ENCODE data around the gene CPT1C.
A peak's percentile ranks its signal among the peaks of the same experiment; 100 is the strongest.
"Not testable (repeated sequence)": the region's sequence is repeated elsewhere in the genome, so short reads cannot be mapped to it uniquely, and the experiment has no call there.

Gene CPT1C

DNA sequence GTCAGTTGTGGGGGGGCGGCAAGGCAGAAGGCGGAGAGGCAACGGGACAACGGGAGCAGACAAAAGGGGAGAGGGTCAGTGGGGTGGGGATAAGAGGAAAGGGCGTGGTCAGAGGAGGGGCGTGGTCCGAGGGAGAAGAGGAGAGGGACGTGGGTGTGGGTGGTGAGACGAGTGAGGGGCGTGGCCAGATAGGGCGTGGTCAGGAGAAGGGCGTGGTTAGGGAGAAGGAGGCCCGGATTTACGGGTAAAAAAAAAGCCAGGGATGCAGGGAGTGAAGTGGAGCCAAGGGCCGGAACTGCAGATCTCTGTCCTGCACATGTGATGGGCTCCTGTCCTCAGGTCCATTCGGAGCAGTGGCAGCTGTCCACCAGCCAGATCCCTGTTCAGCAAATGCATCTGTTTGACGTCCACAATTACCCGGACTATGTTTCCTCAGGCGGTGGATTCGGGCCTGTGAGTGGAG, 21.5 kb downstream of the CPT1C start:
- no peak for DNase-seq

DNA sequence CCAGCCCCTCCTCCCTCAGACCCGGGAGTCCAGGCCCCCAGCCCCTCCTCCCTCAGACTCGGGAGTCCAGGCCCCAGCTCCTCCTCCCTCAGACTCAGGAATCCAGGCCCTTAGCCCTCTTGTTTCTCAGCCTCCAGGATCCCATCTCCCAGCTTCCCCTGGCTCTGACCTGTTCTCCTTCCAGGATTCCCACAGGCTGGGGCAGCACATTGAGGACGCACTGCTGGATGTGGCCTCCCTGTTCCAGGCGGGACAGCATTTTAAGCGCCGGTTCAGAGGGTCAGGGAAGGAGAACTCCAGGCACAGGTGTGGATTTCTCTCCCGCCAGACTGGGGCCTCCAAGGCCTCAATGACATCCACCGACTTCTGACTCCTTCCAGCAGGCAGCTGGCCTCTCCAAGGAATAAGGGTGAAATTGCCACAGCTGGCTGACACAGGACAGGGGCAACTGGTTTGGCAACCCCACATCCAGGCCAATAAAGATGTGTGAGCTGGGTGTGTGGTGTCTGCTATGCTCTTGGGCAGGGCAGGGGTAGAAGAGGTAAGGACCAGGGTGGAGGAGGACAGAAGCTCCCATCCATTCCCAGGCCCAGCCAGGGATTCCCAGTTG, 22.4 kb downstream of the CPT1C start:
- DNase-seq = no peak

DNA sequence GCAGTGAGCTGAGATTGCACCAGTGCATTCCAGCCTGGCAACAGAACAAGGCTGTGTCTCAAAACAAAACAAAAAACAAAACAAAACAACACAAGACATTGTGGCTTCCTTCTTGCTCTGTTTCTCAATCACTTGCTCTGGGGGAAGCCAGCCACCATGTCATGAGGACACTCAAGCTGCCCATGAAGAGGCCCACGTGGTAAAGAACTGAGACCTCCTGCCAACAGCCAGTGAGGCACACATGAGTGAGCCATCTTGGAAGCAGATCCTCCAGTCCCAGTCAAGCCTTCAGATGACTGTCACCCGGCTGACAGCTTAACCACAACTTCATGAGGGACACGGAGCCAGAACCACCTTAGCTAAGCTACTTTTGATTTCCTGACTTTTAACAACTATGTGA, 25.2 kb downstream of the CPT1C start:
- DNase-seq = no peak

DNA sequence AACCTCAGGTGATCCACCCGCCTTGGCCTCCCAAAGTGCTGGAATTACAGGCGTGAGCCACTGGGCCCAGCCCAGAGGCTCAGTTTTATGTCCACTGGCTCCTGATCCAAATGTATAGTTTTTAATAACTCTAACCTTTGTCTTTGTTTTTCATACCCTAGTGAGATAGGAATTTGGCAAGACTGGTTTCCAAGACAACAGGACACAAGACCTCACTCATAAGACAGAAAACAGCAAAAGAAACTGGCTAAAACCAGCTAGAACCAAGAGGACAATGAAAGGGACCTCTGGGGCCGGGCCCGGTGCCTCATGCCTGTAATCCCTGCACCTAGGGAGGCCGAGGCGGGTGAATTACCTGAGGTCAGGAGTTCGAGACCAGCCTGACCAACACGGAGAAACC, 27.6 kb downstream of the CPT1C start:
- DNase-seq = no peak

DNA sequence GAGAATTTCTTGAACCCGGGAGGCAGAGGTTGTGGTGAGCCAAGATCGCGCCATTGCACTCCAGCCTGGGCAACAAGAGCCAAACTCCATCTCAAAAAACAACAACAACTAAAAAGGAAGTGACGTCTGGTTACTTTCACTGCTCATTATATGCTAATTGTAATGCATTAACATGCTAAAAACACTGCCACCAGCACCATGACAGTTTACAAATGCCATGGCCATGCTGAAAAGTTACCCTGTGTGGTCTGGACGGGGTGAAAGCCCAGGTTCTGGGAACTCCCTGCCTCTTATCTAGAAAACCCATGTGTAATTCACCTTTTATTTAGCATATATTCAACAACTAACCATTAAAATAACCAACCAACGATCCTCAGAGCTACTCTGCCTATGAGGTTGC, 28.1 kb downstream of the CPT1C start:
- DNase-seq = no peak

DNA sequence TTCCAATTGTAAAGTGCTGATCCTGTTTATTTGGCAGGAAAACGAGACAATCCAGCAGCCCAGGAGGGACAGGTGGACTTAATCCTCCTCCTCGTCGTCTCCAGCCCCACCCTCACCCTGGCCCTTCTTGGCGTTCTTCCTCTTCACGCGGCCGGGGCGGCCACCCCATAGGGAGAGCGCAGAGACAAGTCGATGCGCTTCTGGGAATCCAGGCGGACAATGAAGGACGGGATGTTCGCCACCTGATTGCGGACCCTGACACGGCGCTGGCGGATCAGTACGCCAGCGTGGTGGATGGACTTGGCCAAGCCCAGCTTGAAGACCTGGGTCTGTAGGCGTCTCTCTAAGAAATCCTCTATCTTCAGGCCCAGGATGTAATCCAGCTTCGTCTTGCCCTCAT, 28.5 kb downstream of the CPT1C start:
- DNase-seq = not testable (repeated sequence)

DNA sequence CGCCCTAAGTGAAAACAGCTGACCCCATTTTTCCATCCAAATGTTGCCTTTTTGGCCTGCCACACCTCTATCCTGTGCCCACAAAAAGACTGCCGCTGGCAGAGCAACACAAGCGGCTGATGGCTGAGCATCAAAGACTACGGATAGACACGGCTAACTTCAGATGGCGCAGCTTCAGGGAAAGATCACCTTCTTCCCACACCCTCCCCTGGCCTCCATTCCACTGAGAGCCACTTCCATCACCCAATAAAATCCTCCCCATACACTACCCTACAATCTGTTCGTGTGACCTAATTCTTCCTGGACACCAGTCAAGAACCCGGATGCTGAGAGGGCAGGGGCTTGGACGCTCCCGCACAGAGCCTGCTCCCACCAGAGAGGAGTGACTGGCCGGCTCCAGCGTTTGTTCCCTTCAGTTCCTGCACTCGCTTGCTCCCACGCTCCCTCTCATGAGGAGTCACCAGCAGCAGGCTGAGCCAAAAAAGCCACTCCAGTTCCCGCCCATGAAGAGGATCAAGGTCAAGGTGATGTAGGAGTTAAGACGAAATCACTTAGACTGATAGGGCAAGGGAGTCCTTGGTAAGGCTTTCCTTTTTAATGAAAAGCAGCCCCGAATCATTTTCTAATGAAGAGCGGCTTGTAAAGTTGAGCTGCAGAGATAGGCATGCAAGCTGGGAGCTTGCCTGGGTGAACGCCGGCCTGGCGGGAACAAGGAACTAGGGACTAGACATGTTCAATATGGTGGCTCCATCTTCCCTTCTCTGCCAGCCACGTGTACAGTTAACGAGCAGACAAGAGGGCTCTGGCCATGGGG, 36.5 kb downstream of the CPT1C start:
- DNase-seq = no peak

DNA sequence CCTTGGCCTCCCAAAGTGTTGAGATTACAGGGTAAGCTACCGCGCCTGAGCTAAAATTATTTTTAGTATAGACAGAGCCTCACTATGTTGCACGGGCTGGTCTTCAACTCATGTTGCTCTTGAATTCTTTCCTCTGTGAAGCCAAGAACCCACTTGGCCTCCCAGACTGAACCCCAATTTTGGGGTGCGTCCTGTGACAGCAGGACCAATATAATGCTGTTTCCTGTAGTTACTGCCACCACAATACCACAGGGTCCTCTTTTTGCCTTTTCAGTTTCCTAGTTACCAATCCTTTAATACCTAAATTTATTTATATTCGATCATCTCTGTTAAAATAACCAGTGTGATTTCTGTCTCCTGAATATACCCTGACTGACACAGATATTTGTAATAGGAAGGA, 39.2 kb downstream of the CPT1C start:
- no peak for DNase-seq

DNA sequence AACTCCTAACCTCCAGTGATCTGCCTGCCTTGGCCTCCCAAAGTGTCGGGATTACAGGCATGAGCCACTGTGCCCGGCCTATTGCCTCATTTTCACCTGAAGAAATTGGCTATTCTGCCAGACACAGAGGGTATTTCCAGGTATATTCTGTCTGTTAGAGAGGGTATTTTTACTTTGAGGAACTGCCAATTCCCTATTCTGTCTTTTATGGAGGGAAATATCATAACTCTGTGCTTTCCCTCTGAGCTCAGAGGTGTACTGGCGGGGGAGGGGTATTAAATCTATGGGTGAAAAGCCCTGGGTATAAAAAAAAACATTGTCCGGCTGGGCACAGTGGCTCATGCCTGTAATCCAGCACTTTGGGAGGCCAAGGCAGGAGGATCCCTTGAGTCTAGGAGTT, 47.4 kb downstream of the CPT1C start:
- DNase-seq = no peak

DNA sequence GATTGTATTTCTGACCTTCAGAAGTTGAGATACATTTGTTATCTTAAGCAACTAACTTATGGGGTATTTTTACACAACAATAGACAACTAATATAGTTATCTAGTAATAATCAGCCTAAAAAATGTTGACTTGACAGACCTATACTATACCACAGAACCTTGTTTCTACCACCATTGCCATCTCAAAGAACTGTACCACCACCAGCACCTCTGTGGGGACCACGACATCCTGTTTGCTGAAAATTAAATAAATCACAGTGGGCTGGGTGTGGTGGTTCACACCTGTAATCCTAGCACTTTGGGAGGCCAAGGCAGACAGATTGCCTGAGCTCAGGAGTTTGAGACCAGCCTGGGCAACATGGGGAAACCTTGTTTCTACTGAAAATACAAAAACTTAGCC, 48.2 kb downstream of the CPT1C start:
- no peak for DNase-seq

DNA sequence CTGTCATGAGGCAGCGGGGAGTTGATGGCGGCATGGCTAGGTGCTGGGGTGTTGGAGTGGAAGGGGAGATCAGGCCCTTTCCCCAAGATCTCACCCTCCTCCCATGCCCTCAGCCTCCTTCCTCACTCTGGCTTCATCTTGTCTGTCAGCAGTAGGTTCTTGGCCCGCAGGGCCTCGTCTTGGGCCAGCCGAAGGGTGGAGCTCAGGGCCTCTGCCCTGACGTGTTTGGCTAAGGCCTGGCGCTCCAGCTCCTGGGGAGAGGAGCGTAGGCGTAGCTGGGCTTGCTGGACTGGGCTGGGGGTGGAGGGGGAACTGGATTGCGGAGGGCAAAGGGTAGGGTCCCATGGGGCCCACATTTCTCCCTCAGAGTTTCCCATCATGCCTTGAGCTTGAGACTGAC, 49.0 kb downstream of the CPT1C start:
- DNase-seq = no peak

DNA sequence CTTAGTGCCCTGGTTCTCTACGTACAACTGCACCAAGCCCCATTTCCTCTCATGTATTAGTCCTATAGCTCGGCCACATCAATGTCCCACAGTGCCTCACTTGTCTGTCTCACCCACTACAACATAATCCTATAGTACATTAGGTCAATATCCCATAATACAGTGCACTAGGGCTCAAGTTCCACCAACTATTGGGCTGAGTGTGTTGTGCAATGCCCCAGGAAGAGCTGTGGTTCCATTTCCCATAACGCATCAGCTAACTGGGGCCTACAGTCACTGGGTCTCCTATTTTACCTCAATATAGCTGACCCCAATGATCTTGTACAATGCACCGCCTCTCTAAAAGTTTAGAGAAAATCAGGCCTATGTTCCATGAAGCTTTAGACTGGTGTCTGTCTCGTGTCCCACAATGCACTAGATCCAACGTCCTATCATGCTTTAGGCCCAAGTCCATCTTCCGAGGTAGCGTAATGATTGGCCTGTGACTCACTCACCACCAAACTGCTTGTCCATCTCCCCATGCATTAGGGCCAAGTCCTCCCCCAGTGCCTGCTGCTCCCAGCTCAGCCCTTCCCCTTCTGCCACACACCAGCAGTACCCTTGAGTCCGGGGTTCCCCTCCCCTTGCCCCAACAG, 50.4 kb downstream of the CPT1C start:
- no peak for DNase-seq

DNA sequence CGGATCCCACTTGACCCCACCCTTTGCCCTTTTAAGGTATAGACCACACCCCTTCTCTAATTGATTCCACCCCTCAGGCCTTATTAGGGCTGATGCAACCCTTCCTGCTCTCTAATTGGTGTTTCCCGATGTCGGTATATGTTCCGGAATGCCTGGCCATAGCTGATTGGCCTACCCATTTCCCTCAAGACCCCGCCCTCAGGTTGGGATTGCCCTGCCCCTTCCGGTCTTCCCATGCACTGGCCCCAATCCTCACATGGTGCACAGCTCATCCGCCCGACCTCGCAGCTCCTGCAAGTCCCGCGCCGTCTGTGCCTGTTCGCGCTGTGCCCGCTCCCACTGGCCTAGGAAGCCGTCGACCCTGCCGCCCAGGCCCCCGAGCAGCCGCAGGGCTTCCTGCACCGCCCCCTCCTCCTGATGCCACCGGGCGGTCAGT, 54.0 kb downstream of the CPT1C start:
- no peak for DNase-seq

DNA sequence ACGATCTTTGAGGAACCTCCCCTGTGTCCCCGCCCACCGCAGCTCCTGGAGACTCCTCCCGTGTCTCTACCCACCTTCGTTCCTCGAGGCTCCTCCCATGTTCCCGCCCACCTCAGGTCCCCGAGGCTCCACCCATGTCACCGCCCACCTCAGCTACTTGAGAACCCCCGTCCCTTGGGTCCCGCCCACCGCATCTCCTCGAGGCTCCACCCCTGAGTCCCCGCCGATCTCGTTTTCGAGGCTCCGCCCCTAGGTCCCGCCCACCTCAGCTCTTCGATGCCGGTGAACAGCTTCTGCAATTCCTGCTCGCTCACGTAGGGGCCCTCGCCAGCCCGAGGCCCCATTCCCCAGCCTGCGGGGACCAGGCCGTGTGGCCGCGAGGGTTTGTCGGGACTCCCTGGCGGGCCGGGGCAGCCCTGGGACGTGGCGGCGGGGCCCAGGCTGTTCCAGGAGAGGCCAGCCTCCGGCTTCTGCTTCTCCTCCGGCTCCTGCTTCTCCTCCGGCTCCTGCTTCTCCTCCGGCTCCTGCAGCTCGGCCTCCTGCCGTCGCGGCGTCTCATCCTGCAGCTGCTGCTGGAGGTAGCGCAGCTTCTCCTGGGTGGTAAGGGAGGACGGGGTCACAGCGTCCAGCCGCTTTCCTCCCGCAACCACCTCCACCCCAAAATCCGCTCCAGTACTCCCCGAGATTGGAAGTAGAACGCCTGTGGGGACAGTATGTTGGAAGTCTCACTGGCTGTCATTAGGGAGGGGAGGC, 55.5 kb downstream of the CPT1C start:
- DNase-seq = peak; percentile 68

DNA sequence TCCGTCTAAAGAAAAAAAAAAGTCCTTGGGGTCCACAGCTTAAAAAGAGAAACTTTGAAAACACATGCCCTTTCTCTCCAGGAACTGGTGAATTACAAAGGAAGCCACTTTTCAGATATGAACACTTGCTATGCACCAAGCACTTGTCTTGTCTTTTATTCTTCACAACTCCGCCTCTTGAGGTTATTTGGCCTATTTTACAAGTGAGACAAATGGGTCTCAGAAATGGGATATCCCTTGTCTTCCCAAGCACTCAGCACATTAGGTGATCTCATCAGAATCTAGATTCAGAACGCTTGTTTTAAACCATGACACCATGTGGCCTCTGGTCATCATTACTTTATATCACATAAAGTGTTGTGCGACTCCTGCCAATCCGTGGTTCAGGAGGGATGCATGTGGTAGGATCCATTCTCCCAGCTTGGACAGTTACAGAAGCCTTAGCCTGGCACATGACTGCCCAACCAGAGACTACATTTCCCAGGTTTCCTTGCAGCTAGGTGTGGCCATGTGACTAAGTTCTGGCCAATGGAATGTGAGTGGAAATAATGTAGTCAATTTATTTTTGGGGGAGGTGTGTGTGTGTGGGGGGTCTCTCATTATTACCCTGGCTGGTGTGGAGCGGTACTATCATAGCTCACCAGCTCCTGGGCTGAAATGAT, 58.3 kb downstream of the CPT1C start:
- no peak for DNase-seq

DNA sequence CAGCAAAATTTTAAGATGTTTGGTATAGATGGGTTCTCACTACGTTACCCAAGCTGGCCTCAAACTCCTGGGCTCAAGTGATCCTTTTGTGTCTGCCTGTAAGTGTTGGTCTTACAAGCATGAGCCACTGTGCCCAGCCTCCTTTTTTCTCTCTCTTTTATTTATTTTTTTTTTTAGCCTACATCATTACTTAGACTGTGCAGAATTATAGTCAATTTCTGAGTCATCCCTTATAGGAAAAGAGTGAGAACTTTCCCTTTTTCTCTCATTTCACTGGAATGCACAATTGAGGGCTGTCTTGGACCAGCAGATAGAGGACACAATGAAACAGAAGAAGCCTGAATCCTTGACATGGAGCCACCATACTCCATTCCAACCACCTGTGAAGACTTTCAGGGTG, 58.9 kb downstream of the CPT1C start:
- no peak for DNase-seq

DNA sequence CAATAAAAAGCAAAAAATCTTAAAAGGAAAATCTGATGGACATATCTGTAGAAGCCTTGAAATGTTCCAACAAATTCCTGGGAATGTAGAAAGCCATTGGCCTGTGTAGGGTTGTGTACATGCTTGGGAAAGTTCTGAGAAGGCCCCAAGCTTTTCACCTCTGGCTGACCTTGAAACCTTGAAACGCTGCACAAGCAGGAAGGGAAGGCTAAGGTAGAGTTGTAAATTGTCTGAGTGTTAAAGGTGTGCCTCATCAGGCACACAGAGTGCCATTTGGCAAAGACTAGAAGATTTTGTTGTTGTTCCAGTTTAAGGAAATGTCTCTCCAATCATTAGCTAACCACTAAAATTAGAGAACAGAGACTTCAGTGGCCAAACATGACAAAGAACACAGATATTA, 61.8 kb downstream of the CPT1C start:
- no peak for DNase-seq

DNA sequence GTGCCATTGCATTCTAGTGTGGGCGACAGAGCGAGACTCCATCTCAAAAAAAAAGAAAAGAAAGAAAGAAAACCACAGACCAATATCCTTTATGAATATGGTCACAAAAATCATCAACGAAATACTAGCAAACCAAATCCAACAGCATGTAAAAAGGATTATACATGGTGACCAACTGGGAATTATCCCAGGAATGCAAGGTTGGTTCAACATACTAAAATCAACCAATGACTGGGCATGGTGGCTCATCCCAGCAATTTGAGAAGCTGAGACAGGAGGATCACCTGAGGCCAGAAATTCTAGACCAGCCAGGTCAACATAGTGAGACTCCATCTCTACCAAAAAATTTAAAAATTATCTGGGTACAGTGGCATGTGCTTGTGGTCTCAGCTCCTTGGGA, 65.0 kb downstream of the CPT1C start:
- no peak for DNase-seq

DNA sequence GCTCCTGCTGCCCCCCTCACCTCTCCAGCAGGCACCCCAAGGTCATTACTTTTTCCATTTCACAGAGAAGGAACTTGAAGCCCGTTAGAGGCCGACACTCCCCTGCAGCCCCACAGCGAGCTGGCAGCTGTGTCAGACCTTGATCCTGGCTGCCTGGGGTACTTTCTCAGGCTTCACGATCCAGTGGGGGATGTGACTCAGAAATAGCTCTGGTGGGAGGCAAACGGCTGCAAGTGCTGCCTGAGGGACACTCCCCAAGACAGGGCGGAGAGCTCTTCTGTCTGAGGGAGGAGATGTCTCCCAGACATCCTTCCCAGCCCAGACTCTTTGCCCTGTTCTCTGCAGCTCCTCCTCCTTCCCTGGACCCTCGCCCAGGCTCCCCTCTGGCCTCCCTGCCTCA, 67.4 kb downstream of the CPT1C start:
- DNase-seq = no peak

DNA sequence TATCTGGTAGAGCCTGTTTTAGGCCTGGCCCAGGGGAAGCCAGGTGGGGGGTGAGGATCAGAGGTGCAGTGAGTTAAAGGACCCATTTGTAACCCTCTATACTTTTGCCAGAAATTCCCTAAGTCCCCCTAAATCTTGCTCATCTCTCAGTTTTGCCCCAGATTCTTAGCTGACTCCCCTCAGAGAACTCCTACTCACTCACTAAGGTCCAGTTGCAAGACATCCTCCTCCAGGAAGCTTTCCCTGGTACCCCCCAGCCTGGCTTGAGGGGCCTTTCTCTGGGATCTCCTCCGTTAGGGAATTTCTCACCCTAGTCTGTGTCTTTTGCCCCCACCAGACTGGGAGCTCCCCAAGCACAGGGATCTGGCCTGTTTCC, 70.3 kb downstream of the CPT1C start:
- DNase-seq = no peak

DNA sequence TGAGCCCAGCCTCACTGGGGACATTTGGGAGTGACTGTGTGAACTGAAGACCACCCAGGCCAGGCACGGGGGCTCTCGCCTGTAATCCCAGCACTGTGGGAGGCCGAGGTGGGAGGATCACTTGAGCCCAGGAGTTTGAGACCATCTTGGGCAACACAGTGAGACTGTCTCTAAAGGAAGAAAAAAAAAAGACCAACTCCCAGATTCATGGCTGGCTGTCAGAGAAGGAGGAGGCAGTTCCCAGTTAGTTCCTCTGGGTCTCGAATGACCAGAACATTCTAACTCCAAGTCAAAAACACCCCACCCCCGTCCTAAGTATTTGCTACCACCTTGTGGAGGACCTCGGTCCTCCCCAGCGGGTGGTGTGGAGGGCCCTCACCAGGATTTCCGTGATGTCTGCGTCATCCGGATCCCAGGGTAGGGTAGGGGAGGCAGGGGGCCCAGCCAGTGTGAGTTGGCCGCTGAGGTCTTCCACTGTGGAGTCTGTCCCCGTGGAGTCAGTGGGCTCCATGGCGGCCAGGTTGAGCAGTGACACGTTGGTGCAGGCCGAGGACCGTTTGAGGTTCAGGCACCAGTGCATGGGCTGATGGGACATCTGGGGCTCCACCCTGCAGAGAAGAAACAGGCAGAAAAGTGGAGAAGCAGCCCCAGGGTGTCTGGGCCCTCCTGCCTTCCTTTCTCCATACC, 70.9 kb downstream of the CPT1C start:
- no peak for DNase-seq

DNA sequence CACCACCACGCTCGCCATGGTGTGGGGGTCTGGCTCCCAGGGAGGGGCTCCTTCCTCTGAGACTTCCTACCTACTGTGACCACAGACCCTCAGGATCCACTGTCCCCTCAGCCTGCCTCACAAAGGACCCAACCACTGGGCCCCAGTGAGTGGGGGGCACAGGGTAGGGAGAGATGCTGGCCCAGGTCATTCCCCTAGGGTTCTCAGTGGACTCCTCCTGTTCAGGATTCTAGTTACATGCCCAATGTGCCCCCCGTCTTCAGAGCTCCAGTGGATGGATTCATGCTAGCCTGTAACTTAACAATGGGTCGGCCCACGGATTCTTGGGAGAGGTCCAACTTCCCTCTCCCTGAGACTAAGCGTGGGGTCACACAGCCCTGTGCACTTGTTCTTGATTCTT, 72.3 kb downstream of the CPT1C start, which contains the start of gene TSKS:
TSS of gene TSKS (minus strand) at position 77 of the 400 bp plus-strand sequence. CDS start at position 18, 59 bp downstream.
- no peak for DNase-seq

Measured in activated CD4-positive, CD25-positive, alpha-beta regulatory T cell treated with anti-CD3 and anti-CD28 coated beads, Interleukin-2, amount 50 U/mL, for 72 hours (primary cell).